Esophagus squamous epithelium (tissue), 4 donors: Measurements from ENCODE around the gene IL20RA.

ENCODE experiments used
- POLR2A ChIP-seq, 4 donors: fragments of 450-650 bp; IDR thresholded peaks; one replicate each; pipeline ENCODE4 v1.6.1; 2017; ENCODE audit warnings: antibody characterized with exemption in 4 of 4, mild to moderate bottlenecking in 4 of 4, moderate library complexity in 3 of 4
- TF ChIP-seq, protein P1 (sequence below), 6 experiments: fragments of 450-650 bp in 4 of 6; fragments of 200-600 bp in 2 of 6; sonication (generic) in 2 of 6; IDR thresholded peaks; one replicate each; pipeline ENCODE4 v1.5.1; 2016 to 2019; ENCODE audit warnings: antibody characterized with exemption in 6 of 6, mild to moderate bottlenecking in 4 of 6, moderate library complexity in 4 of 6

DNA sequence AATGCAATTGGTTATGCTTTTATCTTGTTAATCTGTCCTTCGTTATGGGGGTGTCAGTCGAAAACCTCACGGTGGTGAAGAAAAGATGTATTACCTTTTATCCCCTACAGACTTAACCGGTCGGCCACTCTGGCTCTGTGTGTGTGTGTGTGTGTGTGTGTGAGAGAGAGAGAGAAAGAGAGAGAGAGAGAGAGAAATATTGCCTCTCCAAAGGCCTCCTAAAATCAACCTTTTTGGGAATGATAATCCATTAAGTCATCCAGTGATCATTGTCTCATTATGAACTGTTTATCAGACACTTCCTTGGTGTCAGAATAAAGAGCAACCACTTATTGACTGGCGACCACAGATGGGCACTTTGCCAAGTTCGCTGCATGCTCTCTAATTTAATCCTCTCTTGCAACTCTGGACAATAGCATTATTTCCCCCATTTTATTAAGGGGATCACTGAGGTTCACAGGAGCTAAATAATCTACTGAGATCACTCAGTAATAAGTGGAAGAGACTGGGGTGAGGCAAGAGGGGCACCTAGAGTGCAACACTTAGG is 92.0 kb downstream of the IL20RA start:
- no peak for TF ChIP-seq POLR2A (IDR thresholded peaks at IDR 0.05)
- TF ChIP-seq, protein P1, sequence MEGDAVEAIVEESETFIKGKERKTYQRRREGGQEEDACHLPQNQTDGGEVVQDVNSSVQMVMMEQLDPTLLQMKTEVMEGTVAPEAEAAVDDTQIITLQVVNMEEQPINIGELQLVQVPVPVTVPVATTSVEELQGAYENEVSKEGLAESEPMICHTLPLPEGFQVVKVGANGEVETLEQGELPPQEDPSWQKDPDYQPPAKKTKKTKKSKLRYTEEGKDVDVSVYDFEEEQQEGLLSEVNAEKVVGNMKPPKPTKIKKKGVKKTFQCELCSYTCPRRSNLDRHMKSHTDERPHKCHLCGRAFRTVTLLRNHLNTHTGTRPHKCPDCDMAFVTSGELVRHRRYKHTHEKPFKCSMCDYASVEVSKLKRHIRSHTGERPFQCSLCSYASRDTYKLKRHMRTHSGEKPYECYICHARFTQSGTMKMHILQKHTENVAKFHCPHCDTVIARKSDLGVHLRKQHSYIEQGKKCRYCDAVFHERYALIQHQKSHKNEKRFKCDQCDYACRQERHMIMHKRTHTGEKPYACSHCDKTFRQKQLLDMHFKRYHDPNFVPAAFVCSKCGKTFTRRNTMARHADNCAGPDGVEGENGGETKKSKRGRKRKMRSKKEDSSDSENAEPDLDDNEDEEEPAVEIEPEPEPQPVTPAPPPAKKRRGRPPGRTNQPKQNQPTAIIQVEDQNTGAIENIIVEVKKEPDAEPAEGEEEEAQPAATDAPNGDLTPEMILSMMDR (IDR thresholded peaks at IDR 0.05): no peak
